ENCODE data around the gene MAP3K20.

DNA sequence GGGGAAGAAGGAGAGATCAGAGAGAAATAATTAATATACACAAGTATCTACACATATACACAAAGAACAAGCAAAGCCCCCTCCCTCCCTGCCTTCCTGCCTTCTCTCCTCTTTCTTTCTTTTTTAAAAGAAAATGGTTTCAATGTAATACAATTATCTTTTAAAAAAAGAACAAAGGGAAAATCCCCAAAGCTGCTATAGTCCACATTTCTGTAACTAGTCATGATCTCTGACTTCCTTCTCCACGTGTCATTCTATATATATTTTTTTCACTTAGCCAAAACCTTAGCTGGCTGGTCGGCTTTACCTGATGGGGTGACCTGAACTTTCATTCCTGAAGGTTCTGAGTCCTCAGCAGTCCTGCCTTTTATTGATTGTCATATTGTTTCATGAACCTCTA, 44.3 kb downstream of the MAP3K20 start:
- TF ChIP-seq SMC3 (IDR thresholded peaks at IDR 0.05; ENCODE audit: low read depth, low read length), result no peak
- TF ChIP-seq ELF1 (IDR thresholded peaks at IDR 0.05), result no peak
- TF ChIP-seq CTCF (IDR thresholded peaks at IDR 0.05), result no peak

Data from SK-N-SH (cell line).